DMS153 treated with DMSO at 0.1 percent for 48 hours (cell line): Measurements from ENCODE around the gene ODAD2.

Source experiments
- DNase-seq: peaks from one replicate; lab custom pipeline; 2025; ENCODE audit not compliant: unreplicated experiment; lab: John Stamatoyannopoulos, UW

The ODAD2 gene

DNA sequence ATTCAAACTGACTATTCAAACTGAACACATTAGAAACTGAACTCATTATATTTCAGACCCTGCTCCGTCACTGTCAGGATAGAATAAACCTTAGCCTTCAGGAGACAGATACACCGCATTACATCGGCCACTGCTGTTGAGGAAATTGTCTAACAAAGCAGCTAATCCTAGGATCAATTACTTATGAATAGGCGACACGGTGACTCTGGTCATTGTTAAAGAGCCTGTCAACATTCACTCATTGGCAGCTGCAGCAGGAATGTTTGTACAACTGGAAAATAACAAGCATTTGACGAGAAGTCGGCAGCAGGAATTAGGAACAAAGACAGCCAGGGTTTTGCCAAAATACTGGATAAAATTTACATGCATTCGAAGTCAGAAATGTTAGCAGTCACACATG lies 141.3 kb downstream of the ODAD2 start:
- DNase-seq, result peak; percentile 20

DNA sequence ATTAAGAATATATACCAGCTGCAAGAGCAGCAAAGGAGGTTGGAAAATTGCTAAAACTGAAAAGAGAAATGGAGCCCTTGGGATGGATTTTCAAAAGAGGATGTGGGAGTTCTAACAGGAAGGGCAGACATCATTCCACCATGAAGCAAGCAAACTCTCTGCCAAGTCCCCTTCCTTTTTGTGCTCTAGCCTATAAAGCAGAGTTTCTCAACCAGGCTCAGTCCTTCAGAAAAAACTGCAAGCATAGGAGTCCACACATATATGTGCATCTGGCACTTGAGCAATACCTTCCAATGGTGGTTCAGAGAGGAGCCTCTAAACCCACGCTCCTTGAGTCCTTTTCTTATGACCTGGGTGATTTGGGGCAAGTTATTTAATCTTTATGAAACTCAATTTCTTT lies 154.7 kb downstream of the ODAD2 start:
- no peak for DNase-seq

DNA sequence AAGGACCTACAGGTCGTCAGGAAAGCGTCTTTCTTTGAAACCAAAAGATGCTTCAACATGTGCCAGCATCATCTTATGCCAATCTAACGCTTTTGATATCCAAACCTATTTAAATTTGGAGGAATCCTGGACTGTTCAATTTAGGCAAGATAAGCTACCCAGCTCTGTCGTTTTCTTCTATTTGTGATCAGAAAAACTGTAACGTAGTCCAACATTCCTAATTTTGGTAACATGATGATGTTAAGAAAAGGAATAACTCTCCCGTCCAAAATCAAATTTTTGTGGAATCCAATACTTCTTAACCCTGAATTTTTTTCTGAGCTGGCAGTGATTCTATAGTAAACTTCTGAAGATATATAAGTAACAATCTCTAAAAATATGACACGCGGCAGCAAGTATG lies 160.0 kb downstream of the ODAD2 start:
- DNase-seq, result no peak

DNA sequence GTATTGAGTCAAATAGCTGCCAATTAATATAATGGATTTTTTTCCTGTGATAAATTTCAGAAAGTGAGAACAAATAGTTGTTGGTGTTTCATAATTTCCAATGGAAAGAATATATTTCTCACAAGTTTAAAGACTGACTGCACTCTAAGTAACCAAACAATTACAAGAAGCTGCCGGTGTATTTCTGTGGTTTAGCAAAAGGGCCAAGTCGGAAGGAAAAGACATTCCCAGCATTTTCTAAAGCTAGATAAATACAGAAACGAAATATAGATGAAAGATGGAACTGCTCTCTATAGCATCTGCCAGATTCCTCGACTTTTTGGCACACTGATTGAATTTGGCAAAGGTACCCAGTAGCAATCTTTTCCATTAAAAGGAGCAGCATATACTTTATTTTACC lies 160.5 kb downstream of the ODAD2 start:
- no peak for DNase-seq

DNA sequence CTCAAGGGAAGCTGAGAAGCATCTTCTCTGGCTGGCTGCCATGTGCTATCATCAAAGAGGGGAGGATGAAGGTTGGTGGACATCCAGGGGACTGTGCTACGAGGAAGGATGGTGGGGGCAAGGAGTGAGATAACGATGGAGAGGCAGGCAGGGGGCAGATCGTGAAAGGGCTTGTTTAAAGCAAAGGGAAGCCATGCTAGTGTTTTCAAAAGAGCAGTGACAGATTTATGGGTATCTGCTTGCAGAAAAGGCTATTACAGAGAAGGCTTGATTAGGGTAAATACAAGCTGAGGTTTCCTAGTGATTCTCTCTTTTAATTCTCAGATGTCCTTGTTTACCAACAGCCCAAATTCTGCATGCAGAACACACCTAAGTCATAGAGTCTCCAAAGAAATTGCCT lies 164.4 kb downstream of the ODAD2 start:
- no peak for DNase-seq

DNA sequence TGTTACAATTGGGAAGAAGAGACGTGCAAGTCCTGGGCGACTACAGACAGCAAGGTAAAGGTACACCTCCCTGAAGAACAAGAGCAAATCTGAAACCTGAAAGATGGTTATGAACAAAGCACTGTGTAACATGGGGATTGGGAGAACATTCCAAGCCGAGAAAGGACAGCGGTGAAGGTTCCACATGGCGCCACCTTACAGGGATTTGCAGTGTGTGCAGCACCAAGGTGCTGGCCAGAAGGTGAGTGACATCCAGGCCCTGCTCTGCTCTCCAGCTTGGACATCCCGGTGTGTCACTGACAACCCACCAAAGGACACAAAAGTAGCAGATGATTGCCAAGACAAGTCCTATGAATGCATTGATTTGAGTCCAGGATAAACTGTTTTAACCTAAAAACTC lies 165.1 kb downstream of the ODAD2 start:
- no peak for DNase-seq

DNA sequence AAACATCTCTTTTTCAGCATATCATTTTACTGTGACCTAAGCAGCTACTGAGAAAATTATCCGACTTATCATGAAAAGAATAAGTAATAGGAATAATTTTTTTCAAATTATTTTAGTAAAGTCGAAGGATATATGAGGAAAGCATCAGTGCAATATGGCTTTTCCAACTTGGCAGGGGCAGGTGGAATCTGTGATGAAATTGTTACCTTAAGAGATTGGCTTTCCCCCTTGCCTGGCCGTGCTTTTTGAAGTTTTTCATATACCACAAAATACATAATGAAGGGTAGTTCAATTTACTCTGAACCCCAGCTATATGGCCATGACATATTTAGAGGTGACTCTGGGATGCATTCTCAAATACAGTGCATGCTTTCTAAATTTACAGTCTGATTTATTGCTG lies 166.1 kb downstream of the ODAD2 start:
- no peak for DNase-seq

DNA sequence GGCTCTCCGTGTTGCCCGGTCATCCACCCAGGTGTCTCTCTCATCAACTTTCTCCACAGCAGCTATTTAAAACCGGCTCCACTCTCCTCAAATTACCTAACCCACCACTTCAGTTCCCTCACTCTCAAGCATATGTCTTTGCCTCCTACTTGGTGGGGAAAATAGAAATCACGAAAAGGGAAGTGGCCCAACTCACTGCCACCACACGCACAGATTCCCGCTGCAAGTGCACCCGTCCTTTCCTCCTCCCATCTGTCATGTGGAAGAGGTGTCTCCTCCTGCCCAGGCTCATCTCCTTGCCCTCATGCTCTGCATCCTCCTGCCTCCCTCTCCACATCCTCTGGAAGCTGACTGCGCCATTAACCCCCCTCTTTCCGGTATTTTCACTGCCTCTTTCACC lies 172.5 kb downstream of the ODAD2 start:
- DNase-seq, result no peak

DNA sequence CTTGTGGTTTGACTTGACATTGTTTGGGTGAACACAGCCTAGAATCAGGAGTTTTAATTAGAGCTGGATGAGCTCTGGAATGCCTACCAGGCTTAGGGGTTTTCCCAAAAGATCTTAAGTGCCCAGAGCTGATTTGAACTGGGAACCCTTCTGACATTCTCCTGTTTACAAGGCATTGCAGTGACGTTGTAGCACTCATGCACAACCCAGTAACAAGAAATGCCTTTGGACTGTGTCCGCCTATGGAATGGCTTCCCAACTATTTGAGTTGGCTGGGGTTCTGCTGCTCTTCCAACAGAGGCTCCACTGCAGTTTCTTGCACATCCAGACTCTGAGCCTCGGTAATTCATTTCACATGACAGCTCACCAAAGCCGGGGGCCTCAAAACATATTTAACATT lies 176.6 kb downstream of the ODAD2 start:
- no peak for DNase-seq

DNA sequence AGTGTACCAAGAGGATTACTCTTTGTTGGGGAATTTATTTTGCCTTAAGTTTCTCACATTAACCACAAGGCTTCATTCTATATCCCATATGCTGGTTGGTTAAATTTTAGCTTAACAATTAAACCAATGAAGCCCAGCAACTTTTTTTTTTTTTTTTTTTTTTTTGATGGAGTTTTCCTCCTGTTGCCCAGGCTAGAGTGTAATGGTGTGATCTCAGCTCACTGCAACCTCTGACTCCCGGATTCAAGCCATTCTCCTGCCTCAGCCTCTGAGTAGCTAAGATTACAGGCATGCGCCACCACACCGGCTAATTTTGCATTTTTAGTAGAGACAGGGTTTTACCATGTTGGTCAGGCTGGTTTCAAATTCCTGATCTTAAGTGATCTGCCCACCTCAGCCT lies 178.2 kb downstream of the ODAD2 start:
- no peak for DNase-seq

DNA sequence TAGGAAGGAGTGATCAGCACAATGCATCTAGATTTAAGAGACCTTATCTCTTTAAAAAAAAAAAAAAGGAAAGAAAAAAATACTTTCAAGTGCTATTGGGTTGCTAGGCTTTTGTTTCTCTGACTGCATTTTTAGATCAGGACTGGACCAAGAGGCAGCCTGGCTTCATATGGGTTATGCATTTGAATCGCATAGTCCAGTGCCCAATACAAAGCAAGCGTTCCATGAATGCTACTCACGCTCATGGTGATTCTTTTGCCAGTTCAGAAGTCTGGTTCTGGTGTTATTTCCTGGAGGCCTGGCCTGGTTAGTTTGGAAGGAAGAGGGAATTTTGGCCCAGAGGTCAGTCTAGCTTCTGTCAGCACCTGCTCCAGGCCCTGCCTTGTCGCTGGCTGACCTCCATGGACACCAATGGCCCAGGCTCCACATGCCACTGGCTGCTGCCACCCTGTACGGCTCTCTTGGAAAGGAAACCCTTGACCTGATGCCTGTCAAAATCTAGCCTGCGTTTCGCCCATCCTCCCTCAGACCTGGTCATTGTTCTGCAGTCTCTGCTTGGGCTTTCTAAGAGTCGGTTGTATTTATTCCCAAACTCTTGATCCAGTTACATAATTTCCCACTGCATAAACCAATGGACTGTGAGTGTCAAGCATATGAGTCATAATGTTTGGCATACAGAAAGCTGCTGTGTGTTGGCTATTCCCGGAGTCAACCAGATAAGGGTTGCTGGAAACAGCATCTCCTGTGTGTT lies 178.9 kb downstream of the ODAD2 start:
- DNase-seq, result no peak

DNA sequence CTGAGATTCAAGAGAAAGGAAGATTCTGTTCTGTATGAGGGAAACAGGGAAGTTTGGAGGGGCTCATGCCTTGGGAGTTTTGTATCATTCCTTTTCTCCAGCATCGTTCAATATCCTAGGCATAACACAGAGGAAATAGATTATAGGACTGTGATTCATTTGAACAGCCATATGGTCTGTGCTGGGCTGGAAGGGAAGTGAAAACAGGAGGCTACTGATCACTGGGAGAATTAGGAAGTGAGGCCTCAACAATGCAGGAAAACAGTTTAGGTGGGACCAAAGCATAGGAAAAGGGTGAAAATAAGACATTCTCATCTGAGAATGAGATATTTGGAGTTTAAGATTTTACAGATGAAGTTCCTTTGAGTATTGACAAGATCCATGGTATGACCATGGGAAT lies 182.6 kb downstream of the ODAD2 start:
- no peak for DNase-seq

DNA sequence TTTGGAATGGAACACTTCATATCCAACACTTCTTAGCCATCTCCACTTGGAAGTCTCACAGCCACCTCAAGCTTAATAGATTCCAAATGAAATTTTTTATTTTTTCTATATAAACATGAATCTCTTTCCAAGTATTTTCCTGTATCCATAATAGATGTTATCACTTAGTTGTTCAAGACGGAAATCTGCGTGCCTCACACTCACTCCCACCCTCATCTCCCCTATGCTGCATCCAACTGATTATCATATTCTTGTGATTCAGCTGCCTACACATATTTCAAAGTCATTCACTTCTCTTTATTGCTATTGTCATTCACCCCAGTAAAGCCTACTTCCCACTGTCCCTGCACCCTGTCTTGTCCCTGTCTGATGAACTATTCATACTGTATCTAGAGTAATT lies 183.0 kb downstream of the ODAD2 start:
- no peak for DNase-seq

DNA sequence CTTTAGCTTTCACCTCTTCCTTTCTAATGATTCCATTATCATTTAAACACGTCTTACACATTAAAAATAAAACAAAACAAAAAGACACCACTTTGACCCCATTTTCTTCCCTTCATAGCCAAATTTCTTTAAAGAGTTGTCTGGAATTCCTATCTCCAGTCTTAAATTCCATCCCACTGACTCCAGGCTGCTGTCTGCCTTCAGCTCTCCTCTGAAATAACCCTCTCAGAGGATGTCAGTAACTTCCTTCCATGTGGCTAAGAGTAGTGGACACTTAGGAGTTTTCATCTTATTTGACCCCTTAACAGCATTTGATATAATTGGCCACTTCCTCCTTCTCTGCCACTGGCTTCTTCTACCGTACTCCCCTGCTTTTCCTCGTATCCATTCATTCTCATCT lies 183.6 kb downstream of the ODAD2 start:
- no peak for DNase-seq

DNA sequence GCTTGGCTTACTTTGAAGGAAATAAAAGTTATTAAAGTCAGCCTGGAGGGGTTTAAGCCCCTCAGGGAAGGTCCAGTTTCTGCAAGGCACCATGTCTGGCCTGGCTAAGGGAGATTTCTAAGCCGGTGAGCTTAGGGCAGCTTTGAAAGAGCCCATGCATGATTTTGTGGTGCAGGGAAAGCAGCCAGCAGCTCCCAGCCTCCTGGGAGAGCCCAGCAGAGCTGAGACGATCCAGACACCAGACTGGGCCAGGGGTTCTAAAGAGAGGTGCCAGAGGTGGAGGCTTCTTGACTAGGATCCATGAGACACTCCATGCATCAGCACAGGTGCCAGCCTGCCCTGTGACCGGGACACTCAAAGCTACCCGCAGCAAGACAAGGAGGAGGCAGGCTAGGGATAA lies 193.7 kb downstream of the ODAD2 start:
- DNase-seq, result no peak

DNA sequence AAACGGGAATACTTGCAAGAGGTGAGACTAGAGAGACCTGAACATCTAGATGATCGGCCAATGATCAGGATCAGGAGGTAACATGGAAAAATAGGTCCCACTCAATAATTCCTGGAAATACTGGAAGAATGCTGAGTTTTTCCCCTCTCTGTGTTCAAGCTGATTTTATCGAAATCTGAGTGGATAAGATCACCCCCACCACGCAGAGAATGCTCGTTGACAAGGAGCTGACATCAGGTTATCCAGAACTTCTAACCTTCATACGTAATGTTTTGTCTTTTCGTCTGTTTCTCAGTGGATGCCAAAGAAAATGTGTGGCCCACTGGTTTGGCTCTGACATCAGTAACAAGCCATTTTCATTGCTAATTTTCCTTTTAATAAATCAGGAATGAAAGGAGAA lies 194.7 kb downstream of the ODAD2 start:
- no peak for DNase-seq

DNA sequence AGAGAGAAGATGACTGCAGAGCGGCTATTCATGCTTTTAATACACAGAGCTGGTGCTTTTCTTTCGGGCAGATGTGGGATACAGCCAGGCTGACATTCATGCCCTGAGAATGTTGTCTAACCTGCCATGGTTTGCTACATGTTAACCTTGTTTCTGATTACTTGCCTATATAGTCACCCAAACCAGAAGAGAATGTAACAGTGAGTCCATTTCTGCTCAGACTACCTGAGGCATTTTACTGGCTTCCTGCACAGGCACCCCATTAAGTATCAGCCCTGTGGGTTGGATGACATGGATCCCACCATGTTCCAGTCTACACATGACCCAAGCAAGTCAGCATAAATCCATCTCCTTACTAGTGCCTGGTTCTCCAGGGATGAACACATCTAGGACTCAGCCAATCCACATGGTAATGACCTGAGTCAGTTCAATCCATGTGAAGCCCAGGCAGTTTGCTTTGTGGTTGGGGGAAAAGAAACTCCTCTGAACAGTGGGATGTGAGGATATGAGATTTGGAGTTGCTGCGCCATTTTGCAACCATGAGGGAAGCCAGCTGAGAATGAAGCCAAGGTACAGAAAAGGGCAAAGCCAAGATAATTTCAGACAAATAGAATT lies 197.6 kb downstream of the ODAD2 start:
- DNase-seq, result no peak

DNA sequence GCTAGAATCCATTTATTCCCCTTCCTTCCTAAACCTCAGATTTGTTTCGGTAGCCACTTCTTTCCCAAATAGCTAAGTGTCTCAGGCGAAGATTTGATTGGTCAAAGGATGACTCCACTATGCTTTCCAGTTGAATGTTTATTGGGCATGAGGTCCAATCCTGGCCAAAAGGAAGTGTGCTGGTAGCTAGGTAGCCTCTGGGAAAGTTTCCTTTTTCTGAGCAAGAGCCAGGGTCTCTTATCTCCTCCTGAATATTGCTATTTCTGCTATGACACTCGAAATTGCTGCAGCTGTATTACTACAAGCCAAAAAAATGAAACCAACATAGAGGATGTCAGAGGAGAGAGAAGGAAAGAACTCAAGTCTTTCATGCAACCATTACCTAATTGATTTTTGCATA lies 199.8 kb downstream of the ODAD2 start:
- no peak for DNase-seq

DNA sequence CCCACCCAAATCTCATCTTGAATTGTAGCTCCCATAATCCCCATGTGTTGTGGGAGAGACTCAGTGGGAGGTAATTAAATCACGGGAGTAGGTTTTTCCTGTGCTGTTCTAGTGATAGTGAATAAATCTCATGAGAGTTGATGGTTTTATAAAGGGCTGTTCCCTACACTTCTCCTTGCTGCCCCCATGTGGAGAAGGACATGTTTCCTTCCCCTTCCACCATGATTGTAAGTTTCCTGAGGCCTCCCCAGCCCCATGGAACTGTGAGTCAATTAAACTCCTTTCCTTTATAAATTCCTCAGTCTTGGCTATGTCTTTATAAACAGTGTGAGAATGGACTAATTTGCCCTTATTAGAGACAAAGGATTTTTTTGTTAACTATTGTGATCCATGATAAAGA lies 204.7 kb downstream of the ODAD2 start:
- no peak for DNase-seq

DNA sequence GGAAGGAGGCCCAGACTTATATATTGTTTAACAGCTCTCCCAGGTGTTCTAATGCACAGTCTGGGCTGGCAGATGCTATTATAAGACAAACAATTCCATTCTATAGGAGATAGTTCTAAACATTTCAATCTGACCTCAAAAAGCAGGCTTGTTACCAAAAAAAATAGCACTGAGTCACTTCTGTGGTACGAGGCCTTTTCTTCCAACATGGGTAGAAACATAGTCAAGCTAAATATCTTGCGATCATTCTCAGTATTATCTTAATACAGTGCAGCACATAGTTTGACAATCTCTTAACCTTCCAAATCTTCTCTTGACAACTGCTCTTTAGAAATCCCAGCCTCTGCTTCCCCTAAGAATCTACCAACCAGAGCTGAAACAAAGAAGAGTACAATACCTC lies 206.7 kb downstream of the ODAD2 start:
- DNase-seq, result no peak

DNA sequence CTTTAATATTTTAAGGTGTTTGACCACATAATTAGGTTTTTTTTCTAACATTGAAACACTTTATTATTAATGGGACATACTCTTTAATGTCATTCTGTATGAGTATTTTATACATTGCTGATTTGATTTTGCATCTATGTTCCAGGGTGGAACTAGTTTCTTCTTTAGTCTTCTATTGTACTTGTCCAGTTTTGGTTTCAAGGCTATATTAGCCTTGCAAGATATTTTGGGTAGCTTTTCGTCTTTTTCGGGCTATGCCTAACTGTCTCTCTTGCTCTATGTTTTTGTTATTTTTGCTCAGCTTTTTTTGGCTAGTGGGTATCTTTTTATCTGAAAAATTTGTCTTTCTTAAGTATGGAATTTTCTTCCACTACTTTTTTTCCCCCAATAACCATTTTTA lies 214.6 kb downstream of the ODAD2 start:
- no peak for DNase-seq

DNA sequence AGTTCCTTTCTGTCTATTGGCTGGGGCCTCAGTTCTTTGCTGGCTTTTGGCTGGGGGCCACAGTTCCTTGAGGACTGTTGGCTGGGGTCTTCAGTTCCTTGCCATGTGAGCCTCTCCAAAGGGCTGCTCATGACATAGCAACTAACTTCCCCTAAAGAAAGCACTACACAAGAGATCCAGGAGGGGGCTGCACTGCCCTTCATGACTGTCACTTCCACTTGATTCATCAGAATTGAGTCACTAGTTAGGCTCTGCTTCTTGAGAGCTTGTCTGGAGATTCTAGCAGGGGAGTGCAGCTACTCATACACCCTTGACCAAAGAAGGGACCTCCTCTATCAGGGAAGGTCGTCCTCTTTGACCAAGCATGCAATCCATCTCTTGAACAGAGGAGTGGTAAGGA lies 215.2 kb downstream of the ODAD2 start:
- no peak for DNase-seq

DNA sequence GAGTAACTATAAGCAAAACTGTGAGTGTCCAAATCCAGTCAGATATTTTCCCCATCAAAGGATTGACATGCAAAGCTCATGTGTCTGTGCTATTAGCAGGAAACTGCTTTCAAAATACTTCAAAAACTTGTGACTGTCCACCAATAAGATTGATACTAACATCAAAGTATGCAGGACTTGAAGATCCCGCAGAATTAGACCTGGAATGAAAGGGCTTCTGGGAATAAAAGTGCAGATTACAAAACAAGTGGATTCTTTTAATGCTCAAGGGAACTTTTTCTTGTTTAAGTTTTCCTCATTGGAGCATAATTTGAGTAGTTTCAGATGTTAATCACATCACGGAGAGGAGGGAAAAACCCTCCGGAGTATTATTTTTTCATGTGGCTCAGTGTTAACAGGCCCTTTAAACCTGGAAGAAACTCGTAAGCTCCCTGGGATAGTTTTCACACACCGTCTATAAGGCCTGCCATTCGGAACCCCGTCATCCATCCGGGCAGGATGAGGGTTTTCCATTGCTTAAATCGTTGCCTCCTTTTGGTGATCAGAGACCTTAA lies 219.3 kb downstream of the ODAD2 start:
- no peak for DNase-seq
